Frontal cortex (tissue), 4 donors: ENCODE data around the gene C17orf78. TPM values are rescaled to one million over a fixed set of nuclear protein-coding genes. Genes with fewer than 3 reads are reported as not detected.
"Not testable (repeated sequence)": the region's sequence is repeated elsewhere in the genome, so short reads cannot be mapped to it uniquely, and the experiment has no call there.

ENCODE experiments used
- DNase-seq, 2 donors: peaks; one replicate each; pipeline ENCODE4 v3.0.0; 2012; ENCODE audit warnings: low spot score in 2 of 2
- FAIRE-seq: peaks from 2 replicates; lab custom pipeline; 2012; peaks lifted over from hg19 to GRCh38; lab: Jason Lieb, UNC
- total RNA-seq: library from RNA; depleted of rRNA; stranded (reverse); fragments of >200 nt; gene quantifications from one replicate; pipeline ENCODE4 v1.2.3, GENCODE V29; 2014
- donor health status: control.
- donor health status: control.
- donor health status: control.

C17orf78 gene
- total RNA-seq, 1 donor from 2014 or later: not detected

DNA sequence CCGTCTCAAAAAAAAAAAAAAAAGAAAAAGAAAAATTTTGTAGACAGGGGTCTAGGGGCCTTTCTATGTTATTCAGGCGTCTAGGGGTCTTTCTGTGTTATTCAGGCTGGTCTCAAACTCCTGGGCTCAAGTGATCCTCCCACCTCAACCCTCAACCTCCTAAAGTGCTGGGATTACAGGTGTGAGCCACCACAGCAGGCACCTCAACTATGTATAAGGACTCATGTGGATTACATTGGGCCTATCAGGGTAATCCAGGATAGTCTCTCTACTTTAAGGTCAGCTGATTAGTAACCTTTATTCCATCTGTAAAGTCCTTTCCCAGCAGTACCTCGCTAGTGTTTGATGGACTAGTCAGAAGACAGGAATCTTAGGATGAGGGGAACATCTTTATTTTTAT is 53.3 kb downstream of the C17orf78 start:
- no peak for FAIRE-seq

DNA sequence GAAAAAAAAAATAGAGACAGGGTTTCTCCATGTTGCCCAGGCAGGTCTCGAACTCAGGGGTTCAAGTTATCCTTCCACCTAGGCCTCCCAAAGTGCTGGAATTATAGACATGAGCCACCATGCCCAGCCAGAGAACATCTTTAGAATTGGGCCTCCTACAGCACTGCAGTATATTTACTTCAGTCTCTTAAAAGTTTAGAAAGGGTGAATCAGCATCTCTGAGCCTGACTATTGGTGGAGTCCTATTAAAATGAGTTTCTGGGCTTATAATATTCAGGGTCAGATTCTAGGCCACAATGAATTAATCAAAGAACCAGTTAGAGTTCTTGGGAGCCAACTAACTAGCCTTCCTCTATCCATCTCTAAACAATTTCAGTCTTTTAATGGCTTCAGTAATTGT is 53.7 kb downstream of the C17orf78 start:
- DNase-seq: no peak
- FAIRE-seq: no peak

More for the DNA sequence above, 53.3 kb downstream of the C17orf78 start:
- DNase-seq: no peak

DNA sequence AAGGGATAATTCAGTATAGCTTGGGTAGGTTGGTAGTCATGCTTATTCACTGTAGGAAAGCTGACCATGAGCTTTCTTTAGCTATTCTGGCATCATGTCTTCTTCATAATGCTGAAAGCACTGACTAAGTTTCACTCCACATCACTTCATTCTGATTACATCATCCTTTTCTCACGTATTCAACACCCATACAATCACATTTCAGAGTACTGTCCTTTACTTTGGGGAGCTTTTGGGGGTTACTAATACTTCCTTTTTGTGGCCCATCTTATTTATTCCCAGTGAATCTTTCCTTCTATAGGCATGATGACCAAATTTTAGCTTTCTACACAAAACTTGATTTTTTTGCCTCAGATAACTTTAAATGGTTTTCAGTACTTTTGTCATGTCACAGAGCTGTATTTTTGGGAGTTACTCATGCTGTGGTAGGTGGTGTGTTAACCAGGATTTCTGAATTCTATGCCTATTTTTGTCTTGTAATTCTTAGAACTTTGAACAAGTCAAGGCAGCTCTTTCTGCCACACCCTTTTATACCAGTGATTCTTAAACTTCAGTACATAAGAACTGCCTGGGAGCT is 54.4 kb downstream of the C17orf78 start:
- FAIRE-seq: no peak
- DNase-seq: no peak

DNA sequence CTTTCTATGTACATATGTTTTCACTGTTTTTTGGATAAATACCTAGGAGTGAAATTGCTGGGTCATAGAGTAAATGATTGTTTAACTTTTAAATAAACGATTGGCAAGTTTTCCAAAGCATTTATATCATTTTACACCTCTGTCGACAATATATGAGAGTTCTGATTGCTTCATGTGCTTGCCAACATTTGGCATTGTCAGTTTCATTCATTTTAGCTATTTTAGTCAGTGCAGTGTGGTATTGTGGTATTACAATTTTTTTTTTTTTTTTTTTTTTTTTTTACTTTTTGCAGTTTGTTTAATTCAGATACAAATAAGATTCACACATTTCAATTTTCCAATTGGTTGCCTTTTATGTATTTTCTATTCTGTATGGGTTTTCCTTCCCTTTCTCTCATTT is 56.9 kb downstream of the C17orf78 start:
- no peak for FAIRE-seq
- DNase-seq: no peak

DNA sequence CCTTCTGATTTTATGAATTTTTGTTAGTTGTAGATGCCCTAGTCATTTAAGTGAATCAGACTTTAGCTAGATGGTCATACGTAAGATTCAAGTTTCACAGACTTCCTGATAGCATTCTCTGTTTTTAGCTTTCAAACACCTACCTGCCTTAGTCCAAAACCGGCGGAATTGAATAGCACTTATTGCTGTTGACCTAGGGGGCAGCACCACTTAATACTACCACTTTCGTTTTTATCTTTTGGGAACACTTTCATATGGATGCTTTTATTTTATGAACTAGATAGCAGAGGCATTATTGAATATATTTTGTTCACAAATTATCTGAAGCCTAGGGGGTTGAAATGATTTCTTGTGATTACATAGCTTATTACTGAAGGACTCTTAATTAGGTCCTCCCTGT is 62.4 kb downstream of the C17orf78 start:
- FAIRE-seq (no peak), DNase-seq (no peak)

DNA sequence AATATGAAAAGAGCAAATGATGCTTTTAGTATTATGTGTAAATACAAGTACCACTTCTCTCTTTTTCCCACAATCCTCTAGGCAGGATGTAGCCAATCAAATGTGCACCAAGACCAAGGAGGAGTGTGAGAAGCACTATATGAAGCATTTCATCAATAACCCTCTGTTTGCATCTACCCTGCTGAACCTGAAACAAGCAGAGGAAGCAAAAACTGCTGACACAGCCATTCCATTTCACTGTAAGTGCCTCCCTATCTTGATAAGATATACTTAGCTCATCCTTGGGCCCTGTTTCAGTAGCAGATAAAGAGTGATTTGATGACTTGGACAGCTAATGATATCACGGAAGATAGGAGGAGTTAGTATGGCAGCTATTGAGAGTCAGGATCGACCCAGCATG is 64.6 kb downstream of the C17orf78 start:
- no peak for DNase-seq
- FAIRE-seq: no peak

DNA sequence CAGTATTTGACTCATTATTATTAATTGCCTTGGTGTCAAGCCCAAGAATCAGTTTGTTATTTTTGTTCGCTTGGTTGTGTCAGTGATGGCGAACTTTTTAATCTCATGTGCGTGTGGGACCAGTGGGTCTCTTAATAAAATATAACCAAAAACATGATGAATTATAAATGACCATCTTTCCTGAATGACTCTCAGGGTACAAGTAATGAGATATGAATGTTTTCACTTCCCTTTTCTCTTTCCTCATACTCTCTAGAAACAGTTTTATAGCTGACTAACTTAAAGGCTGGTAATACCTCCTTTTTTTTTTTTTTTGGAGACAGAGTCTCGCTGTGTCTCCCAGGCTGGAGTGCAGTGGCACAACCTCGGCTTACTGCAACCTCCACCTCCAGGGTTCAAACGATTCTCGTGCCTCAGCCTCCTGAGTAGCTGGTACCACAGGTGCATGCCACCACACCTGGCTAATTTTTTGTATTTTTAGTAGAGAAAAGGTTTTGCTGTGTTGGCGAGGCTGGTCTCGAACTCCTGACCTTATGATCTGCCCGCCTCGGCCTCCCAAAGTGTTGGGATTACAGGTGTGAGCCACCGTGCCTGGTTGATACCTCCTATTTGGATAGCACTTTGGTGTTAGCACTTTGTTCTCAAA is 65.7 kb downstream of the C17orf78 start:
- not testable (repeated sequence) for FAIRE-seq, DNase-seq

Other genes starting within 250 kb of the C17orf78 start
- 99.9 TPM for gene ACACA, start 30.9 kb downstream of the C17orf78 start, total RNA-seq
- gene TADA2A, start 30.9 kb downstream of the C17orf78 start, total RNA-seq: 44.0 TPM
- 15.1 TPM for gene DUSP14, start 113.9 kb downstream of the C17orf78 start, total RNA-seq
- gene SYNRG, start 233.4 kb downstream of the C17orf78 start, total RNA-seq: 24.9 TPM